SK-N-MC (cell line): ENCODE data around the gene PDRG1.

Experiments
- EZH2 ChIP-seq: fragments of 200-600 bp; sonication (generic); IDR thresholded peaks from one replicate; pipeline ENCODE4 v1.6.1; 2017; ENCODE audit warnings: antibody characterized with exemption
- POLR2AphosphoS5 ChIP-seq: IDR thresholded peaks from 2 replicates; pipeline ENCODE4 v1.6.1; 2012; ENCODE audit warnings: mild to moderate bottlenecking, low read depth, low read length, borderline replicate concordance

GRCh38 chr20:31992086-31992485 lies 40.2 kb upstream of the PDRG1 start:
- TF ChIP-seq EZH2 (no peak), POLR2AphosphoS5 (no peak)
